ENCODE measurements around the gene CD8B2.
"Not testable (repeated sequence)": the region's sequence is repeated elsewhere in the genome, so short reads cannot be mapped to it uniquely, and the experiment has no call there.

DNA sequence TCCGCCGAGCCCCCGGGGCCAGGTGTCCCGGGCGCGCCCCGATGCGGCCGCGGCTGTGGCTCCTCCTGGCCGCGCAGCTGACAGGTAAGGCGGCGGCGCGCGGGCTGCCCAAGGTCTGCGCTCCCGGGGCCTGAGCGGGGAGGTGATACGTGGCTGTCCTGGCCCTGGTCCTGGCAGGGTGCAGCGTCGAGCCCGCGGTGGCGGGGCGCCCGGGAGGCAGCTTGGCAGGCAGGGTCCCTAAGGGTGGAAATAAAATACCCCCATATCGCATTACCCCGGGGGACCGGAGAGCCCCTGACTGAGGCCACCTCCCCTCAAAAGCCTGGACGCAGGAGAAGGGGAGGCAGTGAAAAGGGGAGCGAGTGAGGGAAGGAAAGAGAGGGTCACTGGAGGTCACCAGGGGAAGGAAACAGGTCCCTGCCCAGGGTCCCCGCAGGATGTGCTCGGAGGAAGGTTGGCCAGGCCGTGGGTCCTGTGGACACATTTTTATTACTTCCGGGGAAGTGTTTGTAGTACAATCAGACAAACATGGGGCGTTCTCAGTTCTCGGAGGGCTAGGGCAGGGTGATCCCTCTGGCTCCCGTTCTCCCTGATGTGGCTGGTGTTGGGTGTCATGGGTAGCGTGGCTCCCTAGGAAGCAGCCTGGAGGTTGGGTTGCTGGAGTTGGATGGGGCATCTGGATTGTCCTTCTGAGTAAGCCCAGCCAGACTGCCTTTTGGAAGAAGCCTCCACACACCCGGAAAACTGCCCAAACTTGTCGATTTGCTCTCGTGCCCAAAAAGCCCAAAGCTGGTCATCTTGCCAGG, 425 bp downstream of the CD8B2 start:
- not testable (repeated sequence) for TF ChIP-seq POLR2AphosphoS5, POLR2A (IDR thresholded peaks at IDR 0.05)
- TF ChIP-seq, protein P1, sequence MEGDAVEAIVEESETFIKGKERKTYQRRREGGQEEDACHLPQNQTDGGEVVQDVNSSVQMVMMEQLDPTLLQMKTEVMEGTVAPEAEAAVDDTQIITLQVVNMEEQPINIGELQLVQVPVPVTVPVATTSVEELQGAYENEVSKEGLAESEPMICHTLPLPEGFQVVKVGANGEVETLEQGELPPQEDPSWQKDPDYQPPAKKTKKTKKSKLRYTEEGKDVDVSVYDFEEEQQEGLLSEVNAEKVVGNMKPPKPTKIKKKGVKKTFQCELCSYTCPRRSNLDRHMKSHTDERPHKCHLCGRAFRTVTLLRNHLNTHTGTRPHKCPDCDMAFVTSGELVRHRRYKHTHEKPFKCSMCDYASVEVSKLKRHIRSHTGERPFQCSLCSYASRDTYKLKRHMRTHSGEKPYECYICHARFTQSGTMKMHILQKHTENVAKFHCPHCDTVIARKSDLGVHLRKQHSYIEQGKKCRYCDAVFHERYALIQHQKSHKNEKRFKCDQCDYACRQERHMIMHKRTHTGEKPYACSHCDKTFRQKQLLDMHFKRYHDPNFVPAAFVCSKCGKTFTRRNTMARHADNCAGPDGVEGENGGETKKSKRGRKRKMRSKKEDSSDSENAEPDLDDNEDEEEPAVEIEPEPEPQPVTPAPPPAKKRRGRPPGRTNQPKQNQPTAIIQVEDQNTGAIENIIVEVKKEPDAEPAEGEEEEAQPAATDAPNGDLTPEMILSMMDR (IDR thresholded peaks at IDR 0.05) = not testable (repeated sequence)

All from sigmoid colon (tissue), 4 donors.